Epidermal melanocyte (primary cell): ENCODE results near the gene OR52L1.

Experiments
- DNase-seq: peaks from one replicate; pipeline ENCODE4 v3.0.0; 2011; ENCODE audit warnings: low spot score; ENCODE audit not compliant: insufficient read length

The OR52L1 gene

GRCh38 chr11:5940748-5941147 lies 46.0 kb downstream of the OR52L1 start:
- no peak for DNase-seq

- DNase-seq = no peak
These were observed 48.2 kb downstream of the OR52L1 start for GRCh38 chr11:5938603-5938965.

- DNase-seq = no peak
These were observed 48.8 kb downstream of the OR52L1 start for GRCh38 chr11:5937868-5938602.
